ENCODE data around the gene CMPK1. TPM values are rescaled to one million over a fixed set of nuclear protein-coding genes. Genes with fewer than 3 reads are reported as not detected.

Gene CMPK1
- total and polyA plus RNA-seq, 2 donors (not counting 3 experiments of a cell fraction or from before 2014, with no cell fraction given): 16.4 to 79.6 TPM

- H3K27me3 ChIP-seq (ENCODE audit: control insufficient read depth in 2 of 2, insufficient read depth in 2 of 2, low read length in 2 of 2): peaks cover 0 to 2% of the 10 kb centered on the region in 2 experiments
- ChIA-PET CTCF (interaction anchor here (0.6 to 7.7 kb wide), 20 partner anchors 8 to 338 kb away, joined by 3 to 148 read pairs (median 4); partner anchors contain the start of genes CMPK1, FOXD2 and PDZK1IP1), POLR2A (no interaction called here)
- H3K79me2 ChIP-seq (ENCODE audit: control insufficient read depth, insufficient read depth, low read length): no peaks in the 10 kb centered on the region
- FAIRE-seq (no peak), DNase-seq (ENCODE audit: low read depth, low spot score) (peak; percentile 7)
- no peaks in the 10 kb centered on the region for H3K9me1 ChIP-seq (replicated peaks; ENCODE audit: control insufficient read depth, extremely low read depth, insufficient read depth, low read length)
- TF ChIP-seq, protein P1, sequence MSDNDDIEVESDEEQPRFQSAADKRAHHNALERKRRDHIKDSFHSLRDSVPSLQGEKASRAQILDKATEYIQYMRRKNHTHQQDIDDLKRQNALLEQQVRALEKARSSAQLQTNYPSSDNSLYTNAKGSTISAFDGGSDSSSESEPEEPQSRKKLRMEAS (IDR thresholded peaks at IDR 0.05; ENCODE audit: insufficient read depth, insufficient read length): no peak
- TF ChIP-seq POLR2AphosphoS5 (IDR thresholded peaks at IDR 0.05; ENCODE audit: insufficient read depth, low read depth, low read length) (no peak), EZH2 (IDR thresholded peaks at IDR 0.05; ENCODE audit: borderline replicate concordance, low read depth, low read length, severe bottlenecking) (no peak), JUN (IDR thresholded peaks at IDR 0.05; ENCODE audit: borderline replicate concordance, insufficient read depth, insufficient read length, low read depth) (no peak), POLR2A (IDR thresholded peaks at IDR 0.05; ENCODE audit: low read depth, low read length) (no peak), MYC (IDR thresholded peaks at IDR 0.05; ENCODE audit: low read depth, low read length) (no peak), GATA2 (IDR thresholded peaks at IDR 0.05; ENCODE audit: insufficient read depth, insufficient read length, low read depth, low read length) (no peak), FOS (IDR thresholded peaks at IDR 0.05; ENCODE audit: borderline replicate concordance, insufficient read depth, low read length) (no peak), CTCF (IDR thresholded peaks at IDR 0.05; ENCODE audit: extremely low read depth in 1 of 2, insufficient read depth in 1 of 2, low read depth in 1 of 2, low read length in 2 of 2) (no peak)
- no peaks in the 10 kb centered on the region for H3K9me3 ChIP-seq (replicated peaks; ENCODE audit: control insufficient read depth, insufficient read depth, low read length)
- no peak overlapping the region for H2AFZ ChIP-seq (ENCODE audit: low read depth, low read length)
- H3K4me1 ChIP-seq (ENCODE audit: control insufficient read depth, extremely low read depth, insufficient read depth, low read length): no peaks in the 10 kb centered on the region
- H4K20me1 ChIP-seq (replicated peaks; ENCODE audit: control insufficient read depth, extremely low read depth, insufficient read depth, low read length): no peaks in the 10 kb centered on the region
- no peak overlapping the region for H3K4me3 ChIP-seq (replicated peaks in 1 of 3; ENCODE audit: insufficient read depth in 1 of 3, low read depth in 1 of 3, low read length in 3 of 3)
- BruUV-seq (replicated peaks): TSS peak; percentile 20
- intact Hi-C loops (cut with micrococcal nuclease) (loop anchor here (1.0 to 2.0 kb wide), 5 partner anchors 37 to 338 kb away; no protein-coding TSS in a partner anchor), dilution Hi-C loops (cut with MboI; ENCODE audit: extremely low pct_ligation_motif_present, low sequenced_read_pairs) (no loop called here)
- H3K27ac ChIP-seq (ENCODE audit: insufficient read depth, low read depth, low read length): no peak overlapping the region
- H3K9ac ChIP-seq (replicated peaks; ENCODE audit: extremely low read depth, insufficient read depth, low read length): no peak overlapping the region
- H3K4me2 ChIP-seq (ENCODE audit: insufficient read depth, low read length): no peak overlapping the region
- no peaks in the 10 kb centered on the region for H3K36me3 ChIP-seq (ENCODE audit: control insufficient read depth in 2 of 2, extremely low read depth in 1 of 2, insufficient read depth in 2 of 2, low read length in 2 of 2)
Measured at GRCh38 chr1:47388030-47388890, 54.7 kb downstream of the CMPK1 start.
